ENCODE results near the gene RAP1GAP.

Gene RAP1GAP

GRCh38 chr1:21659924-21660326 is 9.2 kb downstream of the RAP1GAP start:
- H3K4me3 Mint-ChIP-seq, result peak overlapping the region; percentile 52
- ATAC-seq (no peak), DNase-seq (no peak)
- peaks cover 24% of the 10 kb centered on the region for H3K27me3 Mint-ChIP-seq
- H3K36me3 Mint-ChIP-seq (ENCODE audit: low read depth), result no peaks in the 10 kb centered on the region
- peaks cover 3% of the 10 kb centered on the region for H3K4me1 Mint-ChIP-seq
- no peak overlapping the region for H3K27ac Mint-ChIP-seq
- H3K9me3 Mint-ChIP-seq, result no peaks in the 10 kb centered on the region

- H3K36me3 Mint-ChIP-seq (ENCODE audit: low read depth), result no peaks in the 10 kb centered on the region
- peak; percentile 77 for DNase-seq
- peaks cover 18% of the 10 kb centered on the region for H3K27me3 Mint-ChIP-seq
- peak overlapping the region; percentile 52 for H3K4me3 Mint-ChIP-seq
- H3K27ac Mint-ChIP-seq, result no peak overlapping the region
- peaks cover 3% of the 10 kb centered on the region for H3K4me1 Mint-ChIP-seq
- peak; percentile 86 for ATAC-seq
- H3K9me3 Mint-ChIP-seq, result no peaks in the 10 kb centered on the region
These were observed 9.8 kb downstream of the RAP1GAP start for GRCh38 chr1:21659099-21659923.

GRCh38 chr1:21657456-21658190 is 11.5 kb downstream of the RAP1GAP start:
- H3K4me1 Mint-ChIP-seq, result peaks cover 3% of the 10 kb centered on the region
- peaks cover 15% of the 10 kb centered on the region for H3K27me3 Mint-ChIP-seq

GRCh38 chr1:21655748-21656147 is 13.4 kb downstream of the RAP1GAP start:
- no peak for DNase-seq
- Mint-ChIP-seq H3K27me3 (peaks cover 18% of the 10 kb centered on the region), H3K27ac (no peak overlapping the region), H3K4me3 (no peak overlapping the region), H3K9me3 (no peaks in the 10 kb centered on the region), H3K4me1 (peaks cover 13% of the 10 kb centered on the region), H3K36me3 (ENCODE audit: low read depth) (no peaks in the 10 kb centered on the region)
- ATAC-seq, result no peak

More at GRCh38 chr1:21657456-21658190, 11.5 kb downstream of the RAP1GAP start:
- H3K4me3 Mint-ChIP-seq, result no peak overlapping the region
- H3K9me3 Mint-ChIP-seq, result no peaks in the 10 kb centered on the region
- no peak overlapping the region for H3K27ac Mint-ChIP-seq
- ATAC-seq (no peak), DNase-seq (no peak)
- H3K36me3 Mint-ChIP-seq (ENCODE audit: low read depth), result no peaks in the 10 kb centered on the region

- H3K36me3 Mint-ChIP-seq (ENCODE audit: low read depth), result no peaks in the 10 kb centered on the region
- no peak overlapping the region for H3K4me3 Mint-ChIP-seq
- H3K27me3 Mint-ChIP-seq, result peaks cover 15% of the 10 kb centered on the region
These were observed 13.9 kb downstream of the RAP1GAP start for GRCh38 chr1:21655259-21655658.

GRCh38 chr1:21654209-21654608 is 14.9 kb downstream of the RAP1GAP start:
- ATAC-seq (no peak), DNase-seq (no peak)
- Mint-ChIP-seq H3K4me3 (no peak overlapping the region), H3K9me3 (no peaks in the 10 kb centered on the region), H3K27ac (no peak overlapping the region), H3K36me3 (ENCODE audit: low read depth) (no peaks in the 10 kb centered on the region), H3K27me3 (peaks cover 19% of the 10 kb centered on the region), H3K4me1 (peaks cover 11% of the 10 kb centered on the region)

More at GRCh38 chr1:21655259-21655658, 13.9 kb downstream of the RAP1GAP start:
- ATAC-seq (no peak), DNase-seq (no peak)
- no peaks in the 10 kb centered on the region for H3K9me3 Mint-ChIP-seq
- no peak overlapping the region for H3K27ac Mint-ChIP-seq
- peaks cover 14% of the 10 kb centered on the region for H3K4me1 Mint-ChIP-seq

GRCh38 chr1:21653744-21654100 is 15.4 kb downstream of the RAP1GAP start:
- H3K27ac Mint-ChIP-seq, result no peak overlapping the region
- peaks cover 22% of the 10 kb centered on the region for H3K27me3 Mint-ChIP-seq
- DNase-seq, result no peak
- H3K9me3 Mint-ChIP-seq, result no peaks in the 10 kb centered on the region
- ATAC-seq, result no peak
- no peaks in the 10 kb centered on the region for H3K36me3 Mint-ChIP-seq (ENCODE audit: low read depth)
- peaks cover 11% of the 10 kb centered on the region for H3K4me1 Mint-ChIP-seq
- H3K4me3 Mint-ChIP-seq, result no peak overlapping the region

GRCh38 chr1:21652937-21653743 is 16.0 kb downstream of the RAP1GAP start:
- DNase-seq, result no peak
- Mint-ChIP-seq H3K27ac (no peak overlapping the region), H3K27me3 (peaks cover 27% of the 10 kb centered on the region), H3K9me3 (no peaks in the 10 kb centered on the region), H3K4me3 (no peak overlapping the region), H3K4me1 (peaks cover 11% of the 10 kb centered on the region), H3K36me3 (ENCODE audit: low read depth) (no peaks in the 10 kb centered on the region)
- ATAC-seq, result no peak

GRCh38 chr1:21652101-21652936 is 16.8 kb downstream of the RAP1GAP start:
- Mint-ChIP-seq H3K27ac (no peak overlapping the region), H3K9me3 (no peaks in the 10 kb centered on the region), H3K4me3 (peak overlapping the region; percentile 59), H3K27me3 (peaks cover 27% of the 10 kb centered on the region), H3K36me3 (ENCODE audit: low read depth) (no peaks in the 10 kb centered on the region), H3K4me1 (peaks cover 11% of the 10 kb centered on the region)
- DNase-seq (no peak), ATAC-seq (no peak)

- peaks cover 11% of the 10 kb centered on the region for H3K4me1 Mint-ChIP-seq
- H3K4me3 Mint-ChIP-seq, result peak overlapping the region; percentile 80
- no peak for ATAC-seq
- H3K27me3 Mint-ChIP-seq, result peaks cover 33% of the 10 kb centered on the region
- H3K36me3 Mint-ChIP-seq (ENCODE audit: low read depth), result no peaks in the 10 kb centered on the region
- no peaks in the 10 kb centered on the region for H3K9me3 Mint-ChIP-seq
- DNase-seq, result peak; percentile 38
- no peak overlapping the region for H3K27ac Mint-ChIP-seq
These were observed 17.7 kb downstream of the RAP1GAP start for GRCh38 chr1:21651214-21652042.

- Mint-ChIP-seq H3K4me1 (peaks cover 11% of the 10 kb centered on the region), H3K27ac (no peak overlapping the region), H3K36me3 (ENCODE audit: low read depth) (no peaks in the 10 kb centered on the region), H3K9me3 (no peaks in the 10 kb centered on the region), H3K4me3 (no peak overlapping the region), H3K27me3 (peaks cover 41% of the 10 kb centered on the region)
- ATAC-seq, result no peak
- no peak for DNase-seq
These were observed 18.8 kb downstream of the RAP1GAP start for GRCh38 chr1:21650400-21650799.

GRCh38 chr1:21649315-21649714 is 19.8 kb downstream of the RAP1GAP start:
- no peak for DNase-seq
- no peaks in the 10 kb centered on the region for H3K9me3 Mint-ChIP-seq
- ATAC-seq, result no peak
- H3K27ac Mint-ChIP-seq, result no peak overlapping the region
- H3K36me3 Mint-ChIP-seq (ENCODE audit: low read depth), result no peaks in the 10 kb centered on the region
- peaks cover 44% of the 10 kb centered on the region for H3K27me3 Mint-ChIP-seq
- no peak overlapping the region for H3K4me3 Mint-ChIP-seq
- H3K4me1 Mint-ChIP-seq, result peaks cover 11% of the 10 kb centered on the region

- no peak overlapping the region for H3K27ac Mint-ChIP-seq
- DNase-seq (no peak), ATAC-seq (no peak)
- no peak overlapping the region for H3K4me3 Mint-ChIP-seq
- H3K36me3 Mint-ChIP-seq (ENCODE audit: low read depth), result no peaks in the 10 kb centered on the region
- peaks cover 11% of the 10 kb centered on the region for H3K4me1 Mint-ChIP-seq
- H3K9me3 Mint-ChIP-seq, result no peaks in the 10 kb centered on the region
- peaks cover 43% of the 10 kb centered on the region for H3K27me3 Mint-ChIP-seq
These were observed 20.4 kb downstream of the RAP1GAP start for GRCh38 chr1:21648791-21649190.
